Osteoblast (primary cell): ENCODE measurements around the gene KCNJ12. TPM values are rescaled to one million over a fixed set of nuclear protein-coding genes. Genes with fewer than 3 reads are reported as not detected.
A peak's percentile ranks its signal among the peaks of the same experiment; 100 is the strongest.
"Not testable (repeated sequence)": the region's sequence is repeated elsewhere in the genome, so short reads cannot be mapped to it uniquely, and the experiment has no call there.

Source experiments
- DNase-seq: peaks from one replicate; pipeline ENCODE4 v3.0.0; 2011; ENCODE audit warnings: low spot score, mixed read lengths; ENCODE audit not compliant: insufficient read length; ENCODE audit errors: missing footprints
- H2AFZ ChIP-seq: 2 replicates; pipeline ENCODE4 v1.6.0; 2011; ENCODE audit warnings: mild to moderate bottlenecking, low read length
- H3K27ac ChIP-seq: 2 replicates; pipeline ENCODE4 v1.5.1; 2011; ENCODE audit warnings: mild to moderate bottlenecking, low read depth, low read length, moderate library complexity
- H3K27me3 ChIP-seq: 2 replicates; pipeline ENCODE4 v1.6.0; 2012; ENCODE audit warnings: mild to moderate bottlenecking, control low read depth, inconsistent platforms, low read length, moderate library complexity; ENCODE audit not compliant: insufficient read depth
- H3K36me3 ChIP-seq: 2 replicates; pipeline ENCODE4 v1.5.1; 2011; ENCODE audit warnings: mild to moderate bottlenecking, low read length, control low read depth, moderate library complexity; ENCODE audit not compliant: insufficient read depth
- H3K4me1 ChIP-seq: 2 replicates; pipeline ENCODE4 v1.5.1; 2011; ENCODE audit warnings: mild to moderate bottlenecking, low read length, control low read depth, moderate library complexity; ENCODE audit not compliant: insufficient read depth
- H3K4me2 ChIP-seq: 2 replicates; pipeline ENCODE4 v1.6.0; 2011; ENCODE audit warnings: mild to moderate bottlenecking, low read length; ENCODE audit not compliant: insufficient read depth
- H3K4me3 ChIP-seq: fragments of 200-600 bp; sonication (generic); 3 replicates; pipeline ENCODE4 v1.5.1; 2012; ENCODE audit warnings: mild to moderate bottlenecking, low read length, inconsistent platforms; ENCODE audit not compliant: insufficient read depth
- H3K79me2 ChIP-seq: 2 replicates; pipeline ENCODE4 v1.6.0; 2012; ENCODE audit warnings: mild to moderate bottlenecking, low read length, control low read depth, inconsistent platforms; ENCODE audit not compliant: insufficient read depth
- H3K9me3 ChIP-seq: 2 replicates; pipeline ENCODE4 v1.5.1; 2011; ENCODE audit warnings: low read depth, low read length, control low read depth
- H4K20me1 ChIP-seq: 2 replicates; pipeline ENCODE4 v1.6.0; 2012; ENCODE audit warnings: mild to moderate bottlenecking, low read length, control low read depth; ENCODE audit not compliant: insufficient read depth
- CTCF ChIP-seq: IDR thresholded peaks from 2 replicates; pipeline ENCODE4 v1.5.1; 2011; ENCODE audit warnings: mild to moderate bottlenecking, low read depth, low read length, moderate library complexity; ENCODE audit errors: extremely low read depth
- total RNA-seq: library from RNA; depleted of rRNA; stranded (reverse); fragments of >200 nt; gene quantifications from 2 replicates; pipeline ENCODE4 v1.2.3, GENCODE V29; 2012

The KCNJ12 gene
- total RNA-seq, 1 donor, result under 0.01 TPM

DNA sequence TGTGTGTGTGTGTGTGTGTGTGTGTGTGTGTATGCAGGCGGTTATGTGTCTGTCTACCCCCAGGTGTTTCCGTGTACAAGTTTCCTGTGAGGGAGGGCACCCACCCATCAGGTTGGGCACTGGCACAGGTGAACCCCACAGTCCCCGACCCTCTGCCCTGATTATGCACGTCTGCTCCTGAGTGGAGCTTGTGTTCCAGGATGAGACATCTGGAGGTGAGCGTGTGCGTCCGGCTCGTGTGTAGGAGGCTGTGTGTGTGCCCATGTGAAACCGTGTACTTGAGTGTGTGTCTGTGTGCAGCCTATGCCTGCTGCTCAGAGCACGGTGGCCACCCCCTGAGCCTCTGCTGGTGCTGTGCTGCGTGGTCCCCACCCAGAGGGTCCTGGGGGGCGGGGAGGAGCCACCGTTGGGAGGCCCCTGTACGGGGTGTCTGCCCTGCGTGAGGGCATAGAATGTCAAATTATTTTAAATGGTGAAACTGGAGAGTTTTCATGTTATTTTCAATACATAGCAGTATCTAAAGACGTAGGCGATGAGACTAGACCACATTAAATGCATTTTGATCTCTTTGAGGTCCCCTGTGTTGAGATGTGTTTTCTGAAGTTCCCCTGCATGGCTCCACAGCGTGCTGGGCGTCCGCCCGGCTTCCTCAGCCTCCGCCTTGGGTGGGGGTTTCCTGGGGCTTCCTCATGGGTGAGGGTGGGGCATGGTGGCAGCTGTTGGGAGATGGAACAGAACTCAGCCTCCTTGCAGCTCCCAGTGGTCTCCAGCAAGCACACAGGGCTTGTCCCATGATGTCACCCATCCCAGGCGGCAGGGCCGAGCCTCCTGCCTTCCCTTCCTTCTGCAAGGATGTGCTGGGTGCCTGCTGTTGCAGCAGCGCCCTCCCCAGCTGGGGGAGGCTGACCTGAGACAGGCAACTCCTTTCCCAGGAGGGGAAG is 43.4 kb downstream of the KCNJ12 start:
- H4K20me1 ChIP-seq, result no peaks in the 10 kb centered on the region
- H3K4me3 ChIP-seq, result no peak overlapping the region
- peaks cover 3% of the 10 kb centered on the region for H3K4me1 ChIP-seq
- no peak overlapping the region for H3K27ac ChIP-seq
- H3K79me2 ChIP-seq, result no peaks in the 10 kb centered on the region
- peak; percentile 85 for DNase-seq
- no peaks in the 10 kb centered on the region for H3K9me3 ChIP-seq
- H3K36me3 ChIP-seq, result no peaks in the 10 kb centered on the region
- no peak overlapping the region for H3K4me2 ChIP-seq
- TF ChIP-seq CTCF, result no peak
- H2AFZ ChIP-seq, result no peak overlapping the region
- no peaks in the 10 kb centered on the region for H3K27me3 ChIP-seq

DNA sequence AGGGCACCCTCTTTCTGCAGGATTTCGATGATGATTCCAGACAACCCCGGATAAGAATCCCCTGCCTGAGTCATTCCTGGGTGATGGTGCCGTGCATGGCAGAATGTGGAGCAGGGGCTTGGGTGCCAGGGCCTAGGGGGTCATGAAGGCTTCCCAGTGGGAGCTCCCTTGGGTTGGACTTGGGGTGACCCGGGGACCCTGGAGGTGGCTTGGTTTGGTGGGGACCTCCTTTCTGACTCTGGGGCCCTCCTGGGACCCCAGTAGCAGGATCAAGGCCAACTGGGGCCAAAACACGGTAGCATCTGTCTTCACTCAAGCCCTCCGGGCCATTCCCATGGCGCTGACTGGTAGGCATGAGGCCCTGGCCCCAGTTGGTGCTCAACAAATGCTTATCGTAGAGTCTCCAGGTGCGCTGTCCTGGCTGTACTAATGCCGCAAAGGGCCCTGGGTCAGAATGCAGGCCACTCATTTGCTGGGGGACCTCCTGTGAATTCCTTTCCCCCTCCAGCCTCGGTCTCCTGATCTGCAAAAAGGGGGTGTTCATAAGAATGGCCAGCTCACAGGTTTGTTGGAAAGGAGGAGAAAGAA is 44.4 kb downstream of the KCNJ12 start:
- H4K20me1 ChIP-seq, H3K4me1 ChIP-seq, H2AFZ ChIP-seq, H3K4me2 ChIP-seq, DNase-seq, H3K27ac ChIP-seq, H3K36me3 ChIP-seq, H3K4me3 ChIP-seq, H3K79me2 ChIP-seq, H3K9me3 ChIP-seq, H3K27me3 ChIP-seq: not testable (repeated sequence)

GRCh38 chr17:21421421-21422310 is 45.5 kb downstream of the KCNJ12 start:
- not testable (repeated sequence) for H3K4me3 ChIP-seq, H3K27ac ChIP-seq, H3K27me3 ChIP-seq, H3K9me3 ChIP-seq, H2AFZ ChIP-seq, H4K20me1 ChIP-seq, H3K4me1 ChIP-seq, H3K4me2 ChIP-seq, H3K79me2 ChIP-seq, H3K36me3 ChIP-seq
- peak; percentile 79 for DNase-seq

GRCh38 chr17:21422311-21423189 is 46.4 kb downstream of the KCNJ12 start:
- H2AFZ ChIP-seq, result peak overlapping the region; percentile 81
- peak; percentile 36 for DNase-seq
- not testable (repeated sequence) for H3K4me3 ChIP-seq, H4K20me1 ChIP-seq, H3K27me3 ChIP-seq, H3K79me2 ChIP-seq, H3K36me3 ChIP-seq, H3K4me1 ChIP-seq, H3K9me3 ChIP-seq, H3K27ac ChIP-seq
- H3K4me2 ChIP-seq, result peak overlapping the region; percentile 36

DNA sequence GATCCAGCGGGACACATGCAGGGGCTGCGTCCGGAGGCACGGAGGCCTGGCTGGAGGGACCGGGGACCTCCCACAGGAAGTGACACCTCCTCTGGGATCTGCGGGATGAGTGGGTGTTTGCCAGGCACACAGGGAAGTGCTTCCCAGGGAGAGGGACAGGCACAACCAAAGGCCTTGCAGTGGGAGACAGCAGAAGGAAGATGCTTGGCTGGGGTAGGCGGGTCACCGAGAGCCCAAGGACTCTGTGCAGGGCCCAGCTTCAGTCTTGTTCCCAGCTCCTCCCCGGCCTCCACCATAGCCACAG is 47.0 kb downstream of the KCNJ12 start:
- not testable (repeated sequence) for H3K4me1 ChIP-seq, H3K36me3 ChIP-seq, H4K20me1 ChIP-seq, H3K9me3 ChIP-seq, H3K27ac ChIP-seq, H3K27me3 ChIP-seq, H3K79me2 ChIP-seq, H3K4me3 ChIP-seq
- peak overlapping the region; percentile 81 for H2AFZ ChIP-seq
- peak overlapping the region; percentile 36 for H3K4me2 ChIP-seq
- DNase-seq, result peak; percentile 73

GRCh38 chr17:21424697-21425096 is 48.5 kb downstream of the KCNJ12 start:
- not testable (repeated sequence) for H3K27me3 ChIP-seq, H3K9me3 ChIP-seq, H3K27ac ChIP-seq, DNase-seq, H3K79me2 ChIP-seq, H3K36me3 ChIP-seq, H3K4me2 ChIP-seq, H2AFZ ChIP-seq, H4K20me1 ChIP-seq, H3K4me1 ChIP-seq, H3K4me3 ChIP-seq
